Left lung (tissue), 10 donors: ENCODE results near the gene CTNND2. TPM values are rescaled to one million over a fixed set of nuclear protein-coding genes. Genes with fewer than 3 reads are reported as not detected.

Experiments
- ATAC-seq: fragments of 200-7000 bp; cut with Tn5 transposase; one replicate; pipeline ENCODE4 v1.9.1; 2020; ENCODE audit warnings: moderate library complexity
- DNase-seq, 4 donors: peaks; one replicate each; pipeline ENCODE4 v3.0.0-alpha.2; 2013 to 2020
- H3K27ac ChIP-seq, 2 donors: fragments of 200-600 bp; sonication (generic) in 1 of 2; one replicate each; pipeline versions ENCODE4 v1.5.0 to v1.8.0; 2020 to 2021
- H3K27me3 ChIP-seq, 2 donors: fragments of 200-600 bp; sonication (generic) in 1 of 2; one replicate each; pipeline versions ENCODE4 v1.5.0 to v1.8.0; 2020 to 2021
- H3K36me3 ChIP-seq, 2 donors: fragments of 200-600 bp; sonication (generic) in 1 of 2; one replicate each; pipeline versions ENCODE4 v1.5.0 to v1.8.0; 2020 to 2021
- H3K4me1 ChIP-seq, 2 donors: fragments of 200-600 bp; one replicate each; pipeline ENCODE4 v1.8.0; 2021
- H3K4me3 ChIP-seq, 2 donors: fragments of 200-600 bp; sonication (generic) in 1 of 2; one replicate each; pipeline versions ENCODE4 v1.5.0 to v1.8.0; 2020 to 2021; ENCODE audit warnings: mild to moderate bottlenecking in 1 of 2
- H3K9me3 ChIP-seq, 2 donors: fragments of 200-600 bp; sonication (generic) in 1 of 2; one replicate each; pipeline versions ENCODE4 v1.5.0 to v1.8.0; 2020 to 2021
- intact Hi-C, 2 donors: fragments of 100-400 bp; cut with DNase I; formaldehyde crosslinking; loops; one replicate each; pipeline versions ENCODE4 v1.11.2 to v1.14.2; 2022
- polyA plus RNA-seq, 6 donors: library from polyadenylated mRNA; unstranded; fragments of 120-200 nt; gene quantifications; one replicate each; pipeline ENCODE4 v1.2.1, GENCODE V29; 2013; ENCODE audit not compliant: insufficient read length in 6 of 6
- total RNA-seq, 2 donors: library from RNA; stranded (reverse); fragmentation: NEBNext Ultra II Directional; extraction: Animal tissue kit (Norgen Biotek cat#: 25700); gene quantifications; one replicate each; pipeline ENCODE4 v1.2.1, GENCODE V29; 2021
- TF ChIP-seq, protein P1 (sequence below), 2 donors: fragments of 200-600 bp; sonication (generic) in 1 of 2; IDR thresholded peaks; one replicate each; pipeline versions ENCODE4 v1.5.0 to v1.8.0; 2021; ENCODE audit warnings: antibody characterized with exemption in 2 of 2
- donor health status: DM: no; HTN: yes; CAD: no.
- donor health status: DM: no; HTN: no; CAD: no.

CTNND2 gene
- total and polyA plus RNA-seq, 8 donors, result 1.2 to 4.2 (median 2.2) TPM; not detected in 1

DNA sequence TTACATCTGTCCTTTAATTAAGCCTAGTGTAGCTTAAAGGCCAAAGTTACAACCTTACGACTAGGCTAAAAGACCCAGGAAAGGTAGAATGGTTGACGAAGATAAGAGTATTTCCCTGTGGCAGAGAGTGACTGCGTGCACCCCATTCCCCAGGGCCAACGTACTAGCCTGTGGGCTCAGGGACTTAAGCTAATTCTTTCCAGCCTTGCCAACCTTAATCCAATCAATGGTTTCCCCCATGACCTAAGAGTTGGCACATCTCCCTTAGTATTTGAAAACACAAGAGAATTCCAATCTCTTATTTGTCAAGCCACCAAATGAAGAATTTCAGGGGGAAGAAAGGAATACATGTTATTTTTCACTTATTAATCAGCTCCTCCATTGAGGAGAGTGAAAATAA, 16.0 kb downstream of the CTNND2 start:
- no peaks in the 10 kb centered on the region for H3K27me3 ChIP-seq
- no peak overlapping the region for H3K27ac ChIP-seq
- no peak for ATAC-seq
- TF ChIP-seq, protein P1, sequence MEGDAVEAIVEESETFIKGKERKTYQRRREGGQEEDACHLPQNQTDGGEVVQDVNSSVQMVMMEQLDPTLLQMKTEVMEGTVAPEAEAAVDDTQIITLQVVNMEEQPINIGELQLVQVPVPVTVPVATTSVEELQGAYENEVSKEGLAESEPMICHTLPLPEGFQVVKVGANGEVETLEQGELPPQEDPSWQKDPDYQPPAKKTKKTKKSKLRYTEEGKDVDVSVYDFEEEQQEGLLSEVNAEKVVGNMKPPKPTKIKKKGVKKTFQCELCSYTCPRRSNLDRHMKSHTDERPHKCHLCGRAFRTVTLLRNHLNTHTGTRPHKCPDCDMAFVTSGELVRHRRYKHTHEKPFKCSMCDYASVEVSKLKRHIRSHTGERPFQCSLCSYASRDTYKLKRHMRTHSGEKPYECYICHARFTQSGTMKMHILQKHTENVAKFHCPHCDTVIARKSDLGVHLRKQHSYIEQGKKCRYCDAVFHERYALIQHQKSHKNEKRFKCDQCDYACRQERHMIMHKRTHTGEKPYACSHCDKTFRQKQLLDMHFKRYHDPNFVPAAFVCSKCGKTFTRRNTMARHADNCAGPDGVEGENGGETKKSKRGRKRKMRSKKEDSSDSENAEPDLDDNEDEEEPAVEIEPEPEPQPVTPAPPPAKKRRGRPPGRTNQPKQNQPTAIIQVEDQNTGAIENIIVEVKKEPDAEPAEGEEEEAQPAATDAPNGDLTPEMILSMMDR (IDR thresholded peaks at IDR 0.05), result no peak
- no peaks in the 10 kb centered on the region for H3K36me3 ChIP-seq
- H3K4me3 ChIP-seq, result no peak overlapping the region
- no peaks in the 10 kb centered on the region for H3K4me1 ChIP-seq
- no peak for DNase-seq
- intact Hi-C loops, result no loop called here
- H3K9me3 ChIP-seq, result peaks cover 0 to 1% of the 10 kb centered on the region in 2 donors

DNA sequence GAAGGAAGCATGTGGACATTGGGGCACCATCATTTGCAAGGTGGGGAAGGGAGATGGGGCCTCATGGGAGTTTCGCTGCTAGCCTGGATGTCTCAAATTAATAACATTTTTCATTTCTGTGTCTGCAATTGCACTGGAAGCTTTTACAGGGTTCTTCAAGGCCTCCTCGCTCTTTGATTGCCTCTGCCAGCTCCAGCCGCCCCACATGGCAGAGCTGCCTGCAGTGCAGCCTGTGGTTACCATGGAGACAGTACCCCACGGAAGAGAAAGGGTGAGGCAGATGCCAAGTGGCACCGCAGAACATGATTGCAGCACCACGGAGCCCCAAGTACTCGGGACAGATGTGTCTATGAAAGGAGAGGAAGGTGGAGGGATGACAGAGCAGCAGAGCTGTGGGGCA, 25.4 kb downstream of the CTNND2 start:
- no peaks in the 10 kb centered on the region for H3K4me1 ChIP-seq
- no peaks in the 10 kb centered on the region for H3K27me3 ChIP-seq
- no peak overlapping the region for H3K27ac ChIP-seq
- peaks cover 0 to 3% of the 10 kb centered on the region in 2 donors for H3K9me3 ChIP-seq
- no peak overlapping the region for H3K4me3 ChIP-seq
- peak in 1 of 4 donors; percentile 35 for DNase-seq
- ATAC-seq, result no peak
- no peaks in the 10 kb centered on the region for H3K36me3 ChIP-seq
- TF ChIP-seq, protein P1 (IDR thresholded peaks at IDR 0.05), result no peak
- intact Hi-C loops, result no loop called here

DNA sequence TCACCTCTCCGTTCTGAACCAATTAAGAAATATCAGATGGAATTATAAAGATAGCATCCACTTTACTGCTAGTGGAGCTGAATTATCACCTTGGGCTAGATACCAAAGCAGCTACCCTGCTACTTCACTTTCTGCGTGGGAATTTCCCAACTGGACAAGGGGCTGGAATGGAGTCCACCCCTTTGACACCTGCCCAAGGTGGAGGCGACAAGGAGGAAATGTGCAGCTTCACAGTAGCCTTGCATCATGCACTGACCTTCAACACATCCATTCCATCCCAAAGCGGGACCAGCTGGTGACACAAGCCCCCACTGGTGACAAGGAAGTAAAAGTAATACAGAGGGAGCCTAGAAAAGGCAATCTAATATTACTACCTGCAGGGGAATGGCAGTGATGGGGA, 30.7 kb downstream of the CTNND2 start:
- Histone ChIP-seq H3K4me3 (no peak overlapping the region), H3K27ac (no peak overlapping the region), H3K9me3 (peaks cover 0 to 6% of the 10 kb centered on the region in 2 donors), H3K4me1 (no peaks in the 10 kb centered on the region), H3K27me3 (no peaks in the 10 kb centered on the region), H3K36me3 (no peaks in the 10 kb centered on the region)
- ATAC-seq (no peak), DNase-seq (no peak)
- intact Hi-C loops, result no loop called here
- TF ChIP-seq, protein P1 (IDR thresholded peaks at IDR 0.05), result no peak

DNA sequence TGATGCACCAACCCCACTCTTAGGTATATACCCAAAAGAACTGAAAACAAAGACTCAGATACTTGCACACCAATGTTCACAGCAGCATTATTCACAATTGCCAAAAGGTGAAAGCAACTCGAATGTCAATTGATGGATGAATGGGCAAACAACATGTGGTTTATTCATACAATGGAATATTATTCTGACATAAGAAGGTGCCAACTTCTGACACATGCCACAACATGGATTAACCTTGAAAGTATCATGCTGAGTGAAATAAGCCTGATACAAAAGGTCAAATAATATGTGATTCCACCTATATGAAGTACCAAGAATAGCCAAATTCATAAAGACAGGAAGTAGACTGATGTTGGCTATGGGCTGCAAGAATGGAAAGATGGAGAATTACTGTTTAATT, 35.0 kb downstream of the CTNND2 start:
- H3K27me3 ChIP-seq, result no peaks in the 10 kb centered on the region
- no peaks in the 10 kb centered on the region for H3K4me1 ChIP-seq
- H3K36me3 ChIP-seq, result no peaks in the 10 kb centered on the region
- ATAC-seq, result no peak
- no peak overlapping the region for H3K27ac ChIP-seq
- no peak for DNase-seq
- H3K4me3 ChIP-seq, result no peak overlapping the region
- intact Hi-C loops, result no loop called here
- TF ChIP-seq, protein P1 (IDR thresholded peaks at IDR 0.05), result no peak
- H3K9me3 ChIP-seq, result peaks cover 0 to 10% of the 10 kb centered on the region in 2 donors

DNA sequence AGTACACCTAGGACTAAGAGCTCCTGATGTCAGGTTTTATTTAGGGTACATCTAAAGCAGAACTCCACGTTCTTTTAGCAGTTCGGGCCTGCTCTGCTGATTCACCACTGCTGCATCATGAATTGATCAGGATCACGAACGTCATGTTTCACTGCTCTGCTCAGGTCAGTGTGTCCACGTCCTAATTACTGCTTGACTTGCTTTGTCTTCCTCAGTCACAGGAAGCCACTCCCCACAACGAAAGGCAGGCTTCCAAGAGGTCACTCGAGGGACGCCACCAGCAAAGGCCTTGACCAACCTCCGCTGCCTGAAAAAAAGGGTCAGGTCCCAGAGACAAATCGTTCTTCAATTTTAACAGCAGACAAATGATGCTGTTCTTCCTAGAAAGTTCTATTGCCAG, 40.3 kb downstream of the CTNND2 start:
- Histone ChIP-seq H3K27me3 (no peaks in the 10 kb centered on the region), H3K9me3 (peaks cover 0 to 4% of the 10 kb centered on the region in 2 donors), H3K36me3 (no peaks in the 10 kb centered on the region), H3K27ac (no peak overlapping the region), H3K4me3 (no peak overlapping the region), H3K4me1 (no peaks in the 10 kb centered on the region)
- intact Hi-C loops, result no loop called here
- ATAC-seq, result no peak
- TF ChIP-seq, protein P1 (IDR thresholded peaks at IDR 0.05), result no peak
- DNase-seq, result no peak
